Loucy (cell line): ENCODE results near the gene LKAAEAR1.
A peak's percentile ranks its signal among the peaks of the same experiment; 100 is the strongest.

ENCODE experiments used
- H2AFZ ChIP-seq: fragments of 200-600 bp; sonication (generic); 2 replicates; pipeline ENCODE4 v1.6.0; 2016; ENCODE audit warnings: antibody characterized with exemption, mild to moderate bottlenecking, low read length, moderate library complexity
- H3F3A ChIP-seq: fragments of 200-600 bp; 2 replicates; pipeline ENCODE4 v1.6.0; 2016; ENCODE audit warnings: antibody characterized with exemption, low read depth, mild to moderate bottlenecking
- H3K27me3 ChIP-seq: fragments of 200-600 bp; sonication (generic); 2 replicates; pipeline ENCODE4 v1.6.1; 2014; ENCODE audit warnings: low read length, mild to moderate bottlenecking; ENCODE audit not compliant: insufficient read depth, poor library complexity, severe bottlenecking
- H3K36me3 ChIP-seq: fragments of 200-600 bp; sonication (generic); 2 replicates; pipeline ENCODE4 v1.6.1; 2016; ENCODE audit warnings: low read length; ENCODE audit not compliant: insufficient read depth
- H3K4me1 ChIP-seq: fragments of 200-600 bp; sonication (generic); 2 replicates; pipeline ENCODE4 v1.5.1; 2014; ENCODE audit warnings: low read length, mild to moderate bottlenecking; ENCODE audit not compliant: insufficient read depth, poor library complexity, severe bottlenecking
- H3K4me2 ChIP-seq: fragments of 200-600 bp; sonication (generic); 2 replicates; pipeline ENCODE4 v1.6.0; 2014; ENCODE audit warnings: antibody characterized with exemption, low read length, low read depth, mild to moderate bottlenecking; ENCODE audit not compliant: poor library complexity, severe bottlenecking
- H3K4me3 ChIP-seq: fragments of 200-600 bp; sonication (generic); 2 replicates; pipeline ENCODE4 v1.5.1; 2014; ENCODE audit warnings: low read length, mild to moderate bottlenecking, mixed read lengths; ENCODE audit not compliant: poor library complexity, severe bottlenecking
- H3K79me2 ChIP-seq: fragments of 200-600 bp; sonication (generic); 2 replicates; pipeline ENCODE4 v1.6.1; 2014; ENCODE audit warnings: low read length; ENCODE audit not compliant: insufficient read depth
- H3K9ac ChIP-seq: fragments of 200-600 bp; sonication (generic); 2 replicates; pipeline ENCODE4 v1.6.0; 2014; ENCODE audit warnings: mild to moderate bottlenecking, low read depth, low read length, moderate library complexity; ENCODE audit not compliant: poor library complexity, severe bottlenecking
- H3K9me2 ChIP-seq: fragments of 200-600 bp; sonication (generic); replicated peaks from 2 replicates; pipeline ENCODE4 v1.6.1; 2016; ENCODE audit warnings: low read depth, low read length, mixed read lengths
- H3K9me3 ChIP-seq: fragments of 200-600 bp; sonication (generic); 2 replicates; pipeline ENCODE4 v1.6.1; 2014; ENCODE audit warnings: mild to moderate bottlenecking, antibody characterized with exemption, low read length, low read depth; ENCODE audit not compliant: insufficient read depth
- H4K20me1 ChIP-seq: fragments of 200-600 bp; sonication (generic); 2 replicates; pipeline ENCODE4 v1.6.0; 2014; ENCODE audit warnings: antibody characterized with exemption, low read length, mild to moderate bottlenecking; ENCODE audit not compliant: insufficient read depth, poor library complexity, severe bottlenecking
- EZH2phosphoT487 ChIP-seq: fragments of 200-600 bp; IDR thresholded peaks from 2 replicates; pipeline ENCODE4 v1.6.1; 2018; ENCODE audit warnings: antibody characterized with exemption, mild to moderate bottlenecking, moderate library complexity, borderline replicate concordance
- TF ChIP-seq, protein P1 (sequence below): fragments of 200-600 bp; sonication (generic); conservative IDR thresholded peaks from 2 replicates; pipeline ENCODE4 v1.5.1; 2014; ENCODE audit warnings: mild to moderate bottlenecking, antibody characterized with exemption, low read length

LKAAEAR1 gene

GRCh38 chr20:64069614-64070243 lies 14.5 kb downstream of the LKAAEAR1 start:
- no peaks in the 10 kb centered on the region for H3K9me2 ChIP-seq
- H3K27me3 ChIP-seq, result no peaks in the 10 kb centered on the region
- no peaks in the 10 kb centered on the region for H3F3A ChIP-seq
- no peaks in the 10 kb centered on the region for H3K9me3 ChIP-seq
- H3K4me3 ChIP-seq, result no peak overlapping the region
- H3K79me2 ChIP-seq, result no peaks in the 10 kb centered on the region
- no peak overlapping the region for H3K9ac ChIP-seq
- H3K4me1 ChIP-seq, result peaks cover 45% of the 10 kb centered on the region
- no peak overlapping the region for H3K4me2 ChIP-seq
- TF ChIP-seq EZH2phosphoT487, result no peak
- TF ChIP-seq, protein P1, sequence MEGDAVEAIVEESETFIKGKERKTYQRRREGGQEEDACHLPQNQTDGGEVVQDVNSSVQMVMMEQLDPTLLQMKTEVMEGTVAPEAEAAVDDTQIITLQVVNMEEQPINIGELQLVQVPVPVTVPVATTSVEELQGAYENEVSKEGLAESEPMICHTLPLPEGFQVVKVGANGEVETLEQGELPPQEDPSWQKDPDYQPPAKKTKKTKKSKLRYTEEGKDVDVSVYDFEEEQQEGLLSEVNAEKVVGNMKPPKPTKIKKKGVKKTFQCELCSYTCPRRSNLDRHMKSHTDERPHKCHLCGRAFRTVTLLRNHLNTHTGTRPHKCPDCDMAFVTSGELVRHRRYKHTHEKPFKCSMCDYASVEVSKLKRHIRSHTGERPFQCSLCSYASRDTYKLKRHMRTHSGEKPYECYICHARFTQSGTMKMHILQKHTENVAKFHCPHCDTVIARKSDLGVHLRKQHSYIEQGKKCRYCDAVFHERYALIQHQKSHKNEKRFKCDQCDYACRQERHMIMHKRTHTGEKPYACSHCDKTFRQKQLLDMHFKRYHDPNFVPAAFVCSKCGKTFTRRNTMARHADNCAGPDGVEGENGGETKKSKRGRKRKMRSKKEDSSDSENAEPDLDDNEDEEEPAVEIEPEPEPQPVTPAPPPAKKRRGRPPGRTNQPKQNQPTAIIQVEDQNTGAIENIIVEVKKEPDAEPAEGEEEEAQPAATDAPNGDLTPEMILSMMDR, result peak; percentile 80
- no peaks in the 10 kb centered on the region for H3K36me3 ChIP-seq
- no peak overlapping the region for H2AFZ ChIP-seq
- H4K20me1 ChIP-seq, result no peaks in the 10 kb centered on the region

DNA sequence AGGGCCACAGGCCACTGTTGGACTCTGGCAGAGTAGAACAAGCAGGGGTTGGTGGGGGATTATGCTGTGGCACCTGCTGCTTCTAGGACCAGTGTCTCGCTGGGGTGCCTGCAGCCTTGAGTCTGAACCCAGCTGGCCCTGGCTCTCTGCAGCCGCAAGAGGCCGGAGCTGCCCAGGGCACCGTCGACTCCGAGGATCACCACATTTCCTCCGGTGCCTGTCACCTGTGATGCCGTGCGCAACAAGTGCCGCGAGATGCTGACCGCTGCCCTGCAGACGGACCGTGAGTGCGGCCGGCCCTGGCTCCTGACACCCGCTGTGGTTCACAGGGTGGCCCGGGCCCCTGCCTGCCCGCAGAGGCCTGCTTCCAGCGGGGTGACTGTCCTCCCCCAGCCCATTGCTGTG lies 15.0 kb downstream of the LKAAEAR1 start:
- no peaks in the 10 kb centered on the region for H3K9me2 ChIP-seq
- no peak for TF ChIP-seq EZH2phosphoT487
- TF ChIP-seq, protein P1, result no peak
- H3K27me3 ChIP-seq, result no peaks in the 10 kb centered on the region
- H4K20me1 ChIP-seq, result no peaks in the 10 kb centered on the region
- peaks cover 3% of the 10 kb centered on the region; the same call in 1 of the 2 replicates for H3K79me2 ChIP-seq
- no peak overlapping the region for H3K9ac ChIP-seq
- H3K4me1 ChIP-seq, result peaks cover 51% of the 10 kb centered on the region
- no peaks in the 10 kb centered on the region for H3F3A ChIP-seq
- H3K36me3 ChIP-seq, result no peaks in the 10 kb centered on the region
- no peak overlapping the region for H3K4me2 ChIP-seq
- no peak overlapping the region for H3K4me3 ChIP-seq
- H2AFZ ChIP-seq, result no peak overlapping the region
- no peaks in the 10 kb centered on the region for H3K9me3 ChIP-seq

GRCh38 chr20:64068386-64069208 lies 15.6 kb downstream of the LKAAEAR1 start:
- TF ChIP-seq EZH2phosphoT487, result no peak
- TF ChIP-seq, protein P1, result no peak
- Histone ChIP-seq H3K4me2 (peak overlapping the region; percentile 32), H3K27me3 (no peaks in the 10 kb centered on the region), H3K9ac (no peak overlapping the region), H3K9me3 (no peaks in the 10 kb centered on the region), H2AFZ (no peak overlapping the region), H3K4me1 (peaks cover 56% of the 10 kb centered on the region), H3K4me3 (no peak overlapping the region), H3F3A (no peaks in the 10 kb centered on the region), H4K20me1 (no peaks in the 10 kb centered on the region), H3K79me2 (peaks cover 9% of the 10 kb centered on the region; the same call in 1 of the 2 replicates), H3K9me2 (no peaks in the 10 kb centered on the region), H3K36me3 (no peaks in the 10 kb centered on the region)
